H9 (cell line): ENCODE results near the gene ZNF695. TPM values are rescaled to one million over a fixed set of nuclear protein-coding genes. Genes with fewer than 3 reads are reported as not detected.

Experiments used
- DNase-seq: peaks from one replicate; pipeline ENCODE4 v3.0.0-alpha.2; 2017
- H2AFZ ChIP-seq: one replicate; pipeline ENCODE4 v1.6.1; 2013; ENCODE audit warnings: mild to moderate bottlenecking, low read length, control low read depth, moderate library complexity
- H2AK5ac ChIP-seq: 2 replicates; pipeline ENCODE4 v1.6.1; 2013; ENCODE audit warnings: low read length, control low read depth, mixed read lengths; ENCODE audit not compliant: insufficient read length
- H2BK120ac ChIP-seq: one replicate; pipeline ENCODE4 v1.6.1; 2013; ENCODE audit warnings: low read depth, mild to moderate bottlenecking, low read length, control low read depth, inconsistent platforms; ENCODE audit not compliant: poor library complexity, severe bottlenecking
- H2BK12ac ChIP-seq: 2 replicates; pipeline ENCODE4 v1.6.1; 2013; ENCODE audit warnings: low read length, control low read depth, mixed read lengths, low read depth; ENCODE audit not compliant: insufficient read length
- H2BK15ac ChIP-seq: 2 replicates; pipeline ENCODE4 v1.6.1; 2013; ENCODE audit warnings: low read depth, low read length, control low read depth
- H2BK20ac ChIP-seq: one replicate; pipeline ENCODE4 v1.6.1; 2013; ENCODE audit warnings: low read depth, mild to moderate bottlenecking, low read length, control low read depth, inconsistent platforms; ENCODE audit not compliant: poor library complexity, severe bottlenecking
- H2BK5ac ChIP-seq: 2 replicates; pipeline ENCODE4 v1.6.1; 2013; ENCODE audit warnings: low read length, control low read depth, mixed read lengths; ENCODE audit not compliant: insufficient read length
- H3K14ac ChIP-seq: 2 replicates; pipeline ENCODE4 v1.6.1; 2013; ENCODE audit warnings: low read length, control low read depth; ENCODE audit not compliant: insufficient read depth
- H3K18ac ChIP-seq: 2 replicates; pipeline ENCODE4 v1.6.1; 2013; ENCODE audit warnings: low read depth, mild to moderate bottlenecking, mixed read lengths, low read length, control low read depth; ENCODE audit not compliant: insufficient read length
- H3K23ac ChIP-seq: 2 replicates; pipeline ENCODE4 v1.6.1; 2013; ENCODE audit warnings: low read length, control low read depth, mixed read lengths, low read depth; ENCODE audit not compliant: insufficient read length
- H3K23me2 ChIP-seq: 2 replicates; pipeline ENCODE4 v1.6.1; 2013; ENCODE audit warnings: low read depth, mild to moderate bottlenecking, mixed read lengths, low read length, control low read depth; ENCODE audit not compliant: insufficient read length, poor library complexity, severe bottlenecking
- H3K27ac ChIP-seq: 2 replicates; pipeline ENCODE4 v1.5.1; 2013; ENCODE audit warnings: low read length, control low read depth, mixed read lengths, low read depth; ENCODE audit not compliant: insufficient read length
- H3K27me3 ChIP-seq: 2 replicates; pipeline ENCODE4 v1.6.1; 2013; ENCODE audit warnings: low read length, control low read depth, inconsistent platforms; ENCODE audit not compliant: insufficient read depth
- H3K4ac ChIP-seq: 2 replicates; pipeline ENCODE4 v1.6.1; 2013; ENCODE audit warnings: low read depth, mild to moderate bottlenecking, control low read depth, inconsistent platforms, low read length, moderate library complexity
- H3K4me1 ChIP-seq: 2 replicates; pipeline ENCODE4 v1.6.1; 2013; ENCODE audit warnings: low read length, control low read depth, inconsistent platforms; ENCODE audit not compliant: insufficient read depth
- H3K4me2 ChIP-seq: 2 replicates; pipeline ENCODE4 v1.6.1; 2013; ENCODE audit warnings: low read length, control low read depth, mixed read lengths; ENCODE audit not compliant: insufficient read length, insufficient read depth
- H3K56ac ChIP-seq: 2 replicates; pipeline ENCODE4 v1.6.1; 2013; ENCODE audit warnings: low read depth, mild to moderate bottlenecking, mixed read lengths, low read length, control low read depth; ENCODE audit not compliant: insufficient read length
- H3K79me1 ChIP-seq: 2 replicates; pipeline ENCODE4 v1.6.1; 2013; ENCODE audit warnings: low read depth, mild to moderate bottlenecking, moderate library complexity, low read length, control low read depth, inconsistent platforms; ENCODE audit not compliant: insufficient read depth, poor library complexity, severe bottlenecking
- H3K79me2 ChIP-seq: 2 replicates; pipeline ENCODE4 v1.6.1; 2013; ENCODE audit warnings: low read length, control low read depth, inconsistent platforms; ENCODE audit not compliant: insufficient read depth
- H3K9ac ChIP-seq: 2 replicates; pipeline ENCODE4 v1.6.1; 2013; ENCODE audit warnings: low read length, control low read depth, mixed read lengths; ENCODE audit not compliant: insufficient read length; ENCODE audit errors: extremely low read depth
- H3K9me3 ChIP-seq: one replicate; pipeline ENCODE4 v1.6.1; 2013; ENCODE audit warnings: low read depth, low read length, inconsistent platforms; ENCODE audit not compliant: control insufficient read depth
- H3T11ph ChIP-seq: one replicate; pipeline ENCODE4 v1.6.1; 2013; ENCODE audit warnings: mild to moderate bottlenecking, low read length, control low read depth, inconsistent platforms
- H4K20me1 ChIP-seq: one replicate; pipeline ENCODE4 v1.6.1; 2013; ENCODE audit not compliant: control insufficient read depth, insufficient read length, insufficient read depth
- H4K5ac ChIP-seq: 2 replicates; pipeline ENCODE4 v1.6.1; 2013; ENCODE audit warnings: low read depth, mild to moderate bottlenecking, mixed read lengths, low read length, control low read depth; ENCODE audit not compliant: insufficient read length
- H4K8ac ChIP-seq: replicated peaks from 2 replicates; pipeline ENCODE4 v1.6.1; 2013; ENCODE audit warnings: low read length, control low read depth, mixed read lengths, low read depth; ENCODE audit not compliant: insufficient read length
- H4K91ac ChIP-seq: 2 replicates; pipeline ENCODE4 v1.6.1; 2013; ENCODE audit warnings: low read depth, mild to moderate bottlenecking, moderate library complexity, mixed read lengths, low read length, control low read depth; ENCODE audit not compliant: insufficient read length
- H3K27ac Mint-ChIP-seq, 3 experiments: 2 replicates in 2 of 3; 3 replicates in 1 of 3; pipeline ENCODE4 v1.8.0; 2020 to 2021; ENCODE audit warnings: mixed read lengths in 3 of 3, mild to moderate bottlenecking in 1 of 3, moderate library complexity in 1 of 3
- H3K27me3 Mint-ChIP-seq: 2 replicates; pipeline ENCODE4 v1.8.0; 2021; ENCODE audit warnings: low read depth, mild to moderate bottlenecking, moderate library complexity, mixed read lengths
- H3K36me3 Mint-ChIP-seq, 3 experiments: 2 replicates in 2 of 3; 3 replicates in 1 of 3; pipeline ENCODE4 v1.8.0; 2020 to 2021; ENCODE audit warnings: low read depth in 3 of 3, mixed read lengths in 3 of 3; ENCODE audit not compliant: insufficient read depth in 1 of 3
- H3K4me1 Mint-ChIP-seq, 2 experiments: 2 replicates each; pipeline ENCODE4 v1.8.0; 2020; ENCODE audit warnings: mixed read lengths in 2 of 2
- H3K4me3 Mint-ChIP-seq, 2 experiments: 2 replicates in 1 of 2; 3 replicates in 1 of 2; pipeline ENCODE4 v1.8.0; 2020 to 2021; ENCODE audit warnings: mild to moderate bottlenecking in 2 of 2, mixed read lengths in 2 of 2, moderate library complexity in 1 of 2
- H3K9me3 Mint-ChIP-seq, 2 experiments: 2 replicates in 1 of 2; 3 replicates in 1 of 2; pipeline ENCODE4 v1.8.0; 2020; ENCODE audit warnings: mild to moderate bottlenecking in 2 of 2, mixed read lengths in 2 of 2, moderate library complexity in 1 of 2
- WGBS: extraction: QIAGEN DNeasy Blood & Tissue Kit; methylation state at CpG from one replicate; pipeline ENCODE4 v1.1.7; 2013; ENCODE audit warnings: missing lambda C conversion rate, low lambda C conversion rate, mixed read lengths; ENCODE audit not compliant: insufficient read length; ENCODE audit errors: extremely low coverage; 5-methylcytosine and 5-hydroxymethylcytosine counted together
- long read RNA-seq: library from polyadenylated mRNA; unstranded; transcript quantifications from one replicate; pipeline ENCODE4 v2.0.0, GENCODE V29; 2020
- total RNA-seq: library from RNA; stranded (reverse); gene quantifications from 2 replicates; pipeline ENCODE4 v1.2.1, GENCODE V29; 2021
- TF ChIP-seq, protein P1 (sequence below): fragments of 200-600 bp; sonication (generic); conservative IDR thresholded peaks from 3 replicates; pipeline ENCODE4 v1.8.0; 2021; ENCODE audit warnings: antibody characterized with exemption, mild to moderate bottlenecking

Gene ZNF695
- 22.3 and 22.4 TPM in 2 replicates for total RNA-seq
- long read RNA-seq, transcript ZNF695-201 (4 exons, 3,340 nt): major isoform, 51 of 107 reads
- long read RNA-seq, partial matches to known transcripts: 39 of 107 reads
- long read RNA-seq, other reads (novel, unspliced or antisense): 16 of 107 reads

DNA sequence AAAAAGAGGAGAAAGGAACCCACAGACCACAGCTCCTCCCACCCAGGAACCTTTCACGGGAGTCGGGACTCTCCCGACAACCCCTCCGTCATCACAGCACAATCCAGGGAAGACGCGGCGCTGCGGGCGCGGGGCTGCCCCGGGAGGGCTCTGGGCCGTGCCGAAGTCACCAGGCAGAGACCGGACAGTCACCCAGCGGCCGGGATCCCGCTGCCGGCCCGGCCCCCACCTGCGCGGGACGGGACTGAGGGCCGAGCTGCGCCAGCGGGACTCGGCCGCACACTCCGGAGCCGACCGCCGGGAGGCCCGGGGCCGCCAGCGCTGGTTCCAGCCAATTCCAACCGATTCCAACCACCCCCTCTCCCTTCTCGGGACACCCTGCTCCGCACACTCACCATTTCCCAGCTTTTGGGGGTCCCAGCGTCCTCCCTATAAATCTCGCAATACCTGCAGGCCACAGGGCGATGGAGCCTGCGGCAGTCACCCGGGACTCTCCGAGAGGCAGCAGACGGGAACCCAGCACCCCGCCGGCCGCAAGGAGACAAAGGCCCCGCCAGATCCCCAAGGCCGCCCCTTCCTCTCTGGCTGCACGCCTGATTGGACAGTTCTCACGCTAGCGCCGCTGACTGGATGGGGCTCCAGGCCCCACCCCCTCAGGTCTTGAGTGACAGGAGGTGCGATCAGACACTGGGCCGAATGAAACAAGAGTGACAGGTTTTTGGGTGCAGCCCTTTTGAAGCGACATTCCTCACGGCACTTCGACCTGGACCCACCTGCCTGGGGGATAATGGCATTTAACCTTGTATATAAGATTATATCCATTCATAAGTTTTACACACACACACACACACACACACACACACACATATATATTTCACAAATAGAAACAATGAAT, at the start of gene ZNF695:
Gene ZNF695, minus strand, starts transcription at position 547 of the 895 bp plus-strand sequence. Its CDS starts 149 bp downstream, at position 398.
- peaks cover 20 to 42% (median 27%) of the 10 kb centered on the region in 3 experiments for H3K36me3 Mint-ChIP-seq
- peaks cover 7% of the 10 kb centered on the region for H3K79me1 ChIP-seq
- peaks cover 18% of the 10 kb centered on the region; the same call in 1 of the 2 replicates for H3K79me2 ChIP-seq
- TF ChIP-seq, protein P1, sequence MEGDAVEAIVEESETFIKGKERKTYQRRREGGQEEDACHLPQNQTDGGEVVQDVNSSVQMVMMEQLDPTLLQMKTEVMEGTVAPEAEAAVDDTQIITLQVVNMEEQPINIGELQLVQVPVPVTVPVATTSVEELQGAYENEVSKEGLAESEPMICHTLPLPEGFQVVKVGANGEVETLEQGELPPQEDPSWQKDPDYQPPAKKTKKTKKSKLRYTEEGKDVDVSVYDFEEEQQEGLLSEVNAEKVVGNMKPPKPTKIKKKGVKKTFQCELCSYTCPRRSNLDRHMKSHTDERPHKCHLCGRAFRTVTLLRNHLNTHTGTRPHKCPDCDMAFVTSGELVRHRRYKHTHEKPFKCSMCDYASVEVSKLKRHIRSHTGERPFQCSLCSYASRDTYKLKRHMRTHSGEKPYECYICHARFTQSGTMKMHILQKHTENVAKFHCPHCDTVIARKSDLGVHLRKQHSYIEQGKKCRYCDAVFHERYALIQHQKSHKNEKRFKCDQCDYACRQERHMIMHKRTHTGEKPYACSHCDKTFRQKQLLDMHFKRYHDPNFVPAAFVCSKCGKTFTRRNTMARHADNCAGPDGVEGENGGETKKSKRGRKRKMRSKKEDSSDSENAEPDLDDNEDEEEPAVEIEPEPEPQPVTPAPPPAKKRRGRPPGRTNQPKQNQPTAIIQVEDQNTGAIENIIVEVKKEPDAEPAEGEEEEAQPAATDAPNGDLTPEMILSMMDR: no peak
- no peaks in the 10 kb centered on the region for H4K20me1 ChIP-seq
- no peak within 1 kb of the TSS for H2BK12ac ChIP-seq
- peak within 1 kb of the TSS; percentile 96 to 100 (median 99) for H3K27ac Mint-ChIP-seq
- DNase-seq: peak; percentile 98
- H3T11ph ChIP-seq: no peak within 1 kb of the TSS
- no CpG with 5 or more reads among the region's 58 CpGs for WGBS
- peak within 1 kb of the TSS; percentile 100 for H3K4me3 Mint-ChIP-seq
- no peak within 1 kb of the TSS for H2AFZ ChIP-seq
- H2AK5ac ChIP-seq: no peak within 1 kb of the TSS
- no peaks in the 10 kb centered on the region for H3K27me3 ChIP-seq
- H3K9ac ChIP-seq: peak within 1 kb of the TSS; percentile 97
- no peak within 1 kb of the TSS for H4K91ac ChIP-seq
- H3K18ac ChIP-seq: peak within 1 kb of the TSS; percentile 88
- no peaks in the 10 kb centered on the region for H3K4me1 ChIP-seq
- H3K4me2 ChIP-seq: peak within 1 kb of the TSS; percentile 64
- no peak within 1 kb of the TSS for H4K8ac ChIP-seq
- H2BK5ac ChIP-seq: no peak within 1 kb of the TSS
- no peak within 1 kb of the TSS for H3K56ac ChIP-seq
- no peaks in the 10 kb centered on the region for H3K23me2 ChIP-seq
- no peak within 1 kb of the TSS for H2BK120ac ChIP-seq
- H2BK20ac ChIP-seq: no peak within 1 kb of the TSS
- H3K23ac ChIP-seq: no peak within 1 kb of the TSS
- no peaks in the 10 kb centered on the region for H3K9me3 ChIP-seq
- no peak within 1 kb of the TSS for H2BK15ac ChIP-seq
- no peak within 1 kb of the TSS for H3K27ac ChIP-seq
- peaks cover 4 to 7% of the 10 kb centered on the region in 2 experiments for H3K4me1 Mint-ChIP-seq
- peak within 1 kb of the TSS; percentile 91 for H3K14ac ChIP-seq
- no peak within 1 kb of the TSS; the same call in 1 of the 2 replicates for H3K4ac ChIP-seq
- H3K27me3 Mint-ChIP-seq: peaks cover 1% of the 10 kb centered on the region
- H4K5ac ChIP-seq: no peak within 1 kb of the TSS
- peaks cover 29 to 41% of the 10 kb centered on the region in 2 experiments for H3K9me3 Mint-ChIP-seq
